ENCODE results near the gene CAPNS2. TPM values are rescaled to one million over a fixed set of nuclear protein-coding genes. Genes with fewer than 3 reads are reported as not detected.

The CAPNS2 gene
- total RNA-seq, 2 donors from 2014 or later, result not detected

DNA sequence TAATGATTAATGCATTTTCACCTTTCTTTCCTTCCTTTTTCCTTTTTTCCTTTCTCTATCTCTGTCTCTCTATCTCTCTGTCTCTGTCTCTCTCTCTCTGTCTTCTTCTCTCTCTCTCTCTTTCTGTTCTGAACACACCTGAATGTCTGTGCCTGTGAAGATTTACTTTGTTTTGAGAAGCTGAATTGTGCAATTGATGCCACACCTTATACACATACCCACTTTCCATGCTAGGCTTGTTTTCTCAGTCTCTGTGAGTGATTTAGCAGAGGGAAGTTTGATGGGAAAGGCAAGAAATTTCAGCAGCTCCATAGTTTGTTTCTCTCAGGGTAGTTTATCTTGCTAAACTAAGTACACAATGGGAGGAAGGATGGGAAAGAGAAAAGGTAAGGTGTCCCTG lies 9.3 kb upstream of the CAPNS2 start:
- Mint-ChIP-seq H3K9me3 (no peaks in the 10 kb centered on the region), H3K27me3 (peaks cover 15% of the 10 kb centered on the region), H3K4me1 (no peaks in the 10 kb centered on the region), H3K36me3 (ENCODE audit: low read depth) (no peaks in the 10 kb centered on the region), H3K27ac (no peak overlapping the region), H3K4me3 (no peak overlapping the region)
- no peak for ATAC-seq (replicated peaks)

DNA sequence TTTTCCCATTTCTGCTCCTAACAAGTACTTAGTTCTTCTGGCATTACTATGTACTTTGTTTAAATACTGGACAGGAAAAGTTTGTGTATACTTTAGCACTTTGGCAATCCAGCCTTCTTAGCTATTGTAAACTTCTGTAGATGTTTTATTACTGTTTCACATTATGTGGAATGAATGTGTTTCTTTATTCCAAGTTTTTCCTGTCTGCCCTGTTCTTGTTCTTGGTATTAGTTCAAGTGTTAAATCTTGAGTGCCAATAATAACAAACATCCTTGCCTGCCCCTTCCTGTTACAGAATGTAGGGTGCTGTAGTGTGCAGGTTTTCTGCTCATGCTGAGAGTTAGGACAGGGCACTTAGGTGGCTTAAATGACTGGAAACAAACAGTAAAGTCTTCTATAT lies 7.3 kb upstream of the CAPNS2 start:
- H3K9me3 Mint-ChIP-seq, result no peaks in the 10 kb centered on the region
- no peak for ATAC-seq (replicated peaks)
- no peak overlapping the region for H3K27ac Mint-ChIP-seq
- no peaks in the 10 kb centered on the region for H3K36me3 Mint-ChIP-seq (ENCODE audit: low read depth)
- peaks cover 19% of the 10 kb centered on the region for H3K27me3 Mint-ChIP-seq
- H3K4me1 Mint-ChIP-seq, result no peaks in the 10 kb centered on the region
- H3K4me3 Mint-ChIP-seq, result no peak overlapping the region

DNA sequence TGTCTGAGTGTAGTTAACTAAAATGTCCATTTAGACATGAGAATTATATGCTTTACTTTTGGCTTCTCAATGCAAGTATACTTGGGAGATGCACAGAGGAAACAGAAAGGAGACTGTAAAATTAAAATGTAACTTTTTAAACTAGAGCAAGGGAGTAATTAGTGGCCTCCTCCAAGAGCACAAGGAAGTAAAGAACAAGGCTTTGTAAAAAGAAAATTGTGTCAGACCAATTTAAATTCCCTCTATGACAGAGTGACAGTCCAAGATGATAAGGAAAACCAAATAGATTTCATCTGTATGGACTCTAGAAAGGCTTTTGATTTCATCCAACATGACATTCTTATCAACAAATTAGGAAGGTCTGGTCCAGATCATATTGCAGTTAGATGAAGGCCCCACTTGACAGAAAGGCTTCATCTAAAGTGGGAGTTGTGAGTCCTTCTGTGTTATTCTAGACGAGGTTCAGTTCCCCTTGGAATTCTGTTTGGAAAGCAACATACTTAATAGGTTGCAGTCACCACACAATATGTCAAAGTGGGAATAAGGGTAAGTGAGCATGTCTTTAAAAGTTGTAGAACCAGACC lies 6.5 kb upstream of the CAPNS2 start:
- ATAC-seq (replicated peaks), result no peak
- Mint-ChIP-seq H3K36me3 (ENCODE audit: low read depth) (no peaks in the 10 kb centered on the region), H3K4me1 (no peaks in the 10 kb centered on the region), H3K9me3 (no peaks in the 10 kb centered on the region), H3K27me3 (peaks cover 19% of the 10 kb centered on the region), H3K4me3 (no peak overlapping the region), H3K27ac (no peak overlapping the region)

DNA sequence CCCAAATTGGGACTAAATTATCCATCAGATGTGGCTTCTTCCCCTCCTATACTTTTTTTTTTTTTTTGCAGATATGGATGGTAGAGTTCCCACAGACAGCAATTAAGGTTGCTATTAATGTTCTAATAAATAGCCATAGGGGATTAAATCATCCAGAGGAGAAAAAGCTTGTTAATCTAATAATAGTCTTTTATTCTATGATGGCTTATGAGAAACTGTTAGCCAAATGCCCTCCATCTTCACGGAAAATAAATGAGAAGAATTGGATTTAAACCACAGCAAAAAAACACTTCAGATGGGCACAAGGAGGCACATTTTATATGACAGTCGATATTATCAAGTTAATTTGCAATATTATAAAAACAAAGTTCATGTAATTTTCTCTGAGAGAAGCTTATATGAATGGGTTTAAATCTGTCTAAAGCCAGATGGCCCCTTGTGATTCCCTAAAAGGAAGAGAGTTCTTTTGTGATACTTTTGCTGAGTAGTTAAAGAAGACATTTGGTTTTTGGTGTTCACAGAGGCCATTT lies 5.1 kb upstream of the CAPNS2 start:
- no peaks in the 10 kb centered on the region for H3K36me3 Mint-ChIP-seq (ENCODE audit: low read depth)
- H3K27ac Mint-ChIP-seq, result no peak overlapping the region
- no peak for ATAC-seq (replicated peaks)
- peaks cover 19% of the 10 kb centered on the region for H3K27me3 Mint-ChIP-seq
- H3K4me1 Mint-ChIP-seq, result no peaks in the 10 kb centered on the region
- no peak overlapping the region for H3K4me3 Mint-ChIP-seq
- H3K9me3 Mint-ChIP-seq, result no peaks in the 10 kb centered on the region

DNA sequence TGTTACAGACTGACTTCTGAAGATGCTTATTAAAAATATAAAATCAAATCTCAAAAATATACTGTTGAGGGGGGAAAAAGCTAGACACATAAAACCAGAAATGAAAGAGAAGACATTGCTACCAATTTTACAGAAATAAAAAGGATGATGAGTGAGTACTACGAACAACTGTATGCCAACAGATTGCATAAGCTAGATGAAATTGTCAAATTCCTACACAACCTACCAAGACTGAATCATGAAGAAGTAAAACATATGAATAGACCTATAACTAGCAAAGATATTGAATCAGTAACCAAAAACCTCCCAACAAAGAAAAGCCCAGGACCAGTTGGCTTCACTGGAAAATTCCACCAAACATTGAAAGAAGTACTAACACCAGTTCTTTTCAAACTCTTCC lies 3.5 kb upstream of the CAPNS2 start:
- no peaks in the 10 kb centered on the region for H3K4me1 Mint-ChIP-seq
- peaks cover 12% of the 10 kb centered on the region for H3K27me3 Mint-ChIP-seq
- no peak overlapping the region for H3K4me3 Mint-ChIP-seq
- H3K36me3 Mint-ChIP-seq (ENCODE audit: low read depth), result no peaks in the 10 kb centered on the region
- H3K27ac Mint-ChIP-seq, result no peak overlapping the region
- ATAC-seq (replicated peaks), result no peak
- no peaks in the 10 kb centered on the region for H3K9me3 Mint-ChIP-seq

DNA sequence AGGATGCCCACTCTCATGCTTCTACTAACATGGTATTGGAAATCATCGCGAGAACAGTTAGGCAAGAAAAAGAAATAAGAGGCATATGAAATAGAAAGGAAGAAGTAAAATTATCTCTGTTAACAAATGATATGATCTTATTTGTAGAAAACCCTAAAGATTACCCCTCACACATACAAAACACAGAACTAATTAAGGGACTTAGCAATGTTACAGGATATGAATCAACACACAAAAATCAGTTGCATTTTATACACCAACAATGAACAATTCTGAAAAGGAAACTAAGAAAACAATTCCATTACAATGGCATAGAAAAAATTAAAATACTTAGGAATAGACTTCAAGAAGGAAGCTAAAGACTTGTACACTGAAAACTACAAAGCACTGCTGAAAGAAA lies 2.7 kb upstream of the CAPNS2 start:
- Mint-ChIP-seq H3K27ac (no peak overlapping the region), H3K27me3 (peaks cover 13% of the 10 kb centered on the region), H3K4me3 (no peak overlapping the region), H3K9me3 (no peaks in the 10 kb centered on the region), H3K36me3 (ENCODE audit: low read depth) (no peaks in the 10 kb centered on the region), H3K4me1 (no peaks in the 10 kb centered on the region)
- no peak for ATAC-seq (replicated peaks)

DNA sequence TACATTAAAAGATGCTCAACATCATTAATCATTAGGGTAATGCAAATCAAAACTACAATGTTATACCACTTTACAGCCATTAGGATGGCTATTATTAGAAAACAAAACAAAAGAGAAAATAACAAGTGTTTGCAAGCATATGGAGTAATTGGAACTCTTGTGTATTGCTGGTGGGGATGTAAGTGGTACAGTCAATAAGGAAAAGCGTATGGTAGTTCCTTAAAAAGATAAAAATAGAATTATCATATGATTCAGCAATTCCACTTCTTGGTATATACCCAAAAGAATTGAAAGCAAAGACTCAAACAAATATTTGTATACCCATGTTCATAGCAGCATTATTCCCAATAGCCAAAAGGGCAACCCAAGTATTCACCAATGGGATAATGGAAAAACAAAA lies 1.4 kb upstream of the CAPNS2 start:
- H3K27me3 Mint-ChIP-seq, result peaks cover 17% of the 10 kb centered on the region
- H3K36me3 Mint-ChIP-seq (ENCODE audit: low read depth), result no peaks in the 10 kb centered on the region
- H3K4me3 Mint-ChIP-seq, result no peak overlapping the region
- H3K4me1 Mint-ChIP-seq, result no peaks in the 10 kb centered on the region
- H3K9me3 Mint-ChIP-seq, result no peaks in the 10 kb centered on the region
- no peak overlapping the region for H3K27ac Mint-ChIP-seq
- ATAC-seq (replicated peaks), result no peak

DNA sequence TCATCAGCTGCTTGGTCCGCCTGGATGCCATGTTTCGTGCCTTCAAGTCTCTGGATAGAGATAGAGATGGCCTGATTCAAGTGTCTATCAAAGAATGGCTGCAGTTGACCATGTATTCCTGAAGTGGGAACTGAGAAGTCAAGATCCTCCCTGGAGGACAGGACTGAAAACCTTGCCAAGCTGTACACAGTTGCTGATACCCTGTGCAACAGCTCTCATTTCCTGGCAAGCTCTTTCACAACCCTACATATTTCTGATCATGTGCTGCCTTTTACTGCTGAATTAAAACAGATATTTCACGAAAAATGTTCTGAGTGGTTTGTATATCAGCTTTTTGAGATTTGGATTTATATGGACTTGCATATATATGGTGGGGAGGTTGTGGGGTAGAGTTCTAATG lies 898 bp downstream of the CAPNS2 start:
- no peak for ATAC-seq (replicated peaks)
- Mint-ChIP-seq H3K27me3 (peaks cover 13% of the 10 kb centered on the region), H3K4me1 (no peaks in the 10 kb centered on the region), H3K4me3 (no peak overlapping the region), H3K9me3 (no peaks in the 10 kb centered on the region), H3K27ac (no peak overlapping the region), H3K36me3 (ENCODE audit: low read depth) (no peaks in the 10 kb centered on the region)

DNA sequence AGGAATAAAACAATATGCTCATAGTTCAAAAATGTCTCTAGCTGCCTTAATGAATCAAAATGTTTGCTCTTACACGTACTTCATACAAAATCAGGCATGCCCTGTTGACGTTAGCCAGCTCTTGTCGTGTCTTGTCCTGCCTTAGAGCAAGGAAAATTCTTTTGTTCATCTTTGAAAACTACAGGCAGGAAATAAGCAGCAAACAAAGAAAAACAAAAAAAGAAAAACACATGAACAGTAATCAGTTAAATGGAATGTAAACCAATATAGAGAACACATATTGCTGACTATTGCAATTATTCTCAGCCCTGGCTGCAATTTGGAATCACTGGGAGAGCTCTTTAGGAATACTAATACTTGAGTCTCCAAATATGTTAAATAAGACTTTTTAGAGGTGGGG lies 1.7 kb downstream of the CAPNS2 start:
- Mint-ChIP-seq H3K9me3 (no peaks in the 10 kb centered on the region), H3K4me1 (no peaks in the 10 kb centered on the region), H3K4me3 (no peak overlapping the region), H3K27ac (no peak overlapping the region), H3K27me3 (peaks cover 15% of the 10 kb centered on the region), H3K36me3 (ENCODE audit: low read depth) (no peaks in the 10 kb centered on the region)
- no peak for ATAC-seq (replicated peaks)

DNA sequence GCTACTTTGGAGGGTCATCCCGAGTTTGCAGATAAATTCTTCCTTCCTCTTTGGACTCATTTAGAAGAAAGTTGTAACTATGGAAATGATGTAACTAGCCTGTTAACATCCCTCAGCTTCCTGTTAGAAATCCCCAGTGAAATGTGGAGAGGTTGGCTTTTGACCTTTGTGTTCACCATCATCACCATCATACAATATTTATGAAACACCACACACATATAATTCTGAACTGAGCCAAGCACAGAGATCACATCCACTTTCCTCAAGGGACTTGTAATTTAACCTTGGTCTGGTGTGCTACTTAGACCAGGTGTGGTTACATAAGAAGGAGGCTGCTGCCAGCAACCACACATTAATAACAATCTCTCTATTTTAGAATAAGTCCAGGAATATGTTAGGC lies 2.5 kb downstream of the CAPNS2 start:
- Mint-ChIP-seq H3K36me3 (ENCODE audit: low read depth) (no peaks in the 10 kb centered on the region), H3K9me3 (no peaks in the 10 kb centered on the region), H3K27me3 (peaks cover 12% of the 10 kb centered on the region), H3K4me3 (no peak overlapping the region), H3K27ac (no peak overlapping the region), H3K4me1 (no peaks in the 10 kb centered on the region)
- ATAC-seq (replicated peaks), result no peak

DNA sequence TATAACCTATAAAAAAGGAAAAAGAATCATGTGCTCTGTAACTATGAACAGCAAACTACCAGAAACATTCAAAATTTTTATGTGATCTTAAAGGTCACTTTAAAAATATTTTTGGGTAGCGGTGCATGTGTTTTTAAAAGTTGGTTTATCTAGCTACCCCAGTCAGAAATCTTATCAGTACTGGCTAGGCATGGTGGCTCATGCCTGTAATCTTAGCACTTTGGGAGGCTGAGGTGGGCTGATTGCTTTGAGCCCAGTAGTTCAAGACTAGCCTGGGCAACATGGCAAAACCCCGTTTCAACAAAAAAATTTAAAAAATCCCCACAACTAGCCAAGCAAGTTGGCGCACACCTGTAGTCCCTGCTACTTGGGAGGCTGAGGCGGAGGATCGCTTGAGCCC lies 3.7 kb downstream of the CAPNS2 start:
- Mint-ChIP-seq H3K27me3 (peaks cover 16% of the 10 kb centered on the region), H3K4me3 (no peak overlapping the region), H3K36me3 (ENCODE audit: low read depth) (no peaks in the 10 kb centered on the region), H3K4me1 (no peaks in the 10 kb centered on the region), H3K9me3 (no peaks in the 10 kb centered on the region), H3K27ac (no peak overlapping the region)
- ATAC-seq (replicated peaks), result no peak

DNA sequence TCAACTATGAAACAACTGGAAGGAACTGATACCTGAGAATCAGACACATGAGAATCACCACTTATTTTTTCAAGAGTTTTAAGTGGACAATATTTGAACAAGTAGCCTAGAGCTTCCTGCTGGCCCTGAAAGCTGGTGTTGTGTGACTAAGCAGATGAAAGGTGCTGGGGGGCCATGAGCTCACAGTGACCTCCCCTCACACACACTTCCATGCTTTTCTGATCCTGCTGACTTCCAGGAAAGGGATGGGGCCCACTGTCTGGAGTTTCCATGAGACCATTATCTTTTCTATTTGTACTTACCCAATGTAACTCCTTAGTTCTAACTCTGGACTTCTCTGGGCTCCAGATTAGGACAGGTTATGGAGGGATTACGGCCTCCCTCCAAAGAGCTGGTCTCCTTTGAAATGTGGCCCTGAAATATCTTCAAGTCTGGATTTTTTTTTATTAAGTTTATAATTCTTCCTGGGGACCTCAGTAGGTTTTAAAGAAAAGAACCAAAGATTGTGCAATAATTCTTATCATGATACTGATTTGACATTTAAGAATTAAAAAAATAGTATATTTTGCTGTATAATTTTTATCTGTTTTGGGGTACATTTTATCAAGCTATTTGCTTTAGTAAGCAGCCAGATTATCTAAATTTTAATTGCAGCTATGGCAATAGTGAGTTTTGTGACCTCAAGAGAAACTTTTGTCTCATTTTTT lies 4.9 kb downstream of the CAPNS2 start:
- no peak for ATAC-seq (replicated peaks)
- Mint-ChIP-seq H3K4me3 (no peak overlapping the region), H3K36me3 (ENCODE audit: low read depth) (no peaks in the 10 kb centered on the region), H3K27me3 (peaks cover 16% of the 10 kb centered on the region), H3K27ac (no peak overlapping the region), H3K9me3 (no peaks in the 10 kb centered on the region), H3K4me1 (no peaks in the 10 kb centered on the region)

DNA sequence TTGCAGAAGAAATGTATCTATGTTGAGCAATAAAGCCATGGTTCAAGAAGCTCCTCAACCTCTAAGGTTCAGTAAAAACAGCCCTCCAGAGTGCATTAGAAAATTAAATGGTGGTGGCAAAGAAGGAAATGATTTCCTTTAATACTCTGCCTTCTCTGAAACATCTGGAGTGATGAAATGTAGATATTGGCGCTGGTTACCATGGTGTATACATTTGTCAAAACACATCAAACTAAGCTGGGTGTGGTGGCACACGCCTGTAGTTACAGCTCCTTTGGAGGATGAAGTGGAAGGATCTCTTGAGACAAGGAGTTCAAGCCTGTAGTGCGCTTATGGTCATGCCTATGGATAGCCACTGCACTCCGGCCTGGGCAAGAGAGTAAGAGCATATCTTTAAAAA lies 6.0 kb downstream of the CAPNS2 start:
- no peaks in the 10 kb centered on the region for H3K4me1 Mint-ChIP-seq
- no peak overlapping the region for H3K4me3 Mint-ChIP-seq
- no peak overlapping the region for H3K27ac Mint-ChIP-seq
- no peaks in the 10 kb centered on the region for H3K36me3 Mint-ChIP-seq (ENCODE audit: low read depth)
- H3K9me3 Mint-ChIP-seq, result no peaks in the 10 kb centered on the region
- peaks cover 16% of the 10 kb centered on the region for H3K27me3 Mint-ChIP-seq
- ATAC-seq (replicated peaks), result no peak

DNA sequence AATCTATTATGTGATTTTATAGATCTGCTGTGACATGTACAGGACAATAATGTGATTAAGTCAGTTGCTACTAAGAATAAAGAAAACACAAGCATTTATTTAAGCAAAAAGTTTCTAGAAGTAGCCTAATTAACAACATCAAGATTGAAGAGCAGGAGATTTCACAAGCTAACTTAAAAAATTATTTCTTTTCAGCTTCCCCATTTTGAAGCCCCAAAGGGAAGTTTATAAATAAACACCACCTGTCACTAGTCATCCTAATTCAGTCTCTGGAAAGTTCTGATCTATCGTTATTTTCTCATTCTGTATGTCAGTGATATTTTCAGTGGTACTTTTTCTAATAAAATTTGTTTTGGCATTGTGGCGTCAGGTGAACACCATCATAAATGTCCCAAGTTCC lies 8.3 kb downstream of the CAPNS2 start:
- H3K9me3 Mint-ChIP-seq, result no peaks in the 10 kb centered on the region
- ATAC-seq (replicated peaks), result no peak
- no peak overlapping the region for H3K27ac Mint-ChIP-seq
- H3K4me1 Mint-ChIP-seq, result no peaks in the 10 kb centered on the region
- peaks cover 6% of the 10 kb centered on the region for H3K27me3 Mint-ChIP-seq
- H3K4me3 Mint-ChIP-seq, result no peak overlapping the region
- H3K36me3 Mint-ChIP-seq (ENCODE audit: low read depth), result no peaks in the 10 kb centered on the region

DNA sequence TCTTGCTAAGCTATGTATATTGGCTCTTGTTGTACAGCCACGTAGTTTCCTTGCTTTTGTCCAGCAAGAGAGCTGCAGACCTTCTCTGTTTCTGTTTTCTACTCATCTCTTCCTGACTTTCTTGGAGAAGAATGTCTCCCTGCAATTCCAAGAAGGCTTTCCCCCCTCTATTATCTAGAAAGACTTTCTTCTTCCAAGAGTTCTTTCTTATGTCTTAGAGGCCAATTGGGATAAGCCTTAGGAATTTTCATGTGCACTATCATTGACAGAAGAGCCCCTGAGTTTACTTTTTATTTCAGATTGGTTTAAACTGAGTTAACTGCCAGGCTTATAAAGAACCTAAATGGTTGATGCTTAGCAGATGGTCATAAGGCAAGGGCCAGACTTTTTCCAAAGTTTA lies 9.0 kb downstream of the CAPNS2 start:
- Mint-ChIP-seq H3K4me3 (no peak overlapping the region), H3K4me1 (no peaks in the 10 kb centered on the region), H3K27ac (no peak overlapping the region), H3K27me3 (peaks cover 6% of the 10 kb centered on the region), H3K9me3 (no peaks in the 10 kb centered on the region), H3K36me3 (ENCODE audit: low read depth) (no peaks in the 10 kb centered on the region)
- no peak for ATAC-seq (replicated peaks)

Measured in activated T-helper 17 cell treated with anti-CD3 and anti-CD28 coated beads, Interleukin-2, amount 50 U/mL, for 72 hours (primary cell).